Posterior cingulate gyrus (tissue), 11 donors: ENCODE data around the gene PERM1.

Source experiments
- DNase-seq, 10 donors: peaks; one replicate each; pipeline versions ENCODE4 v3.0.0 to v3.0.0-alpha.2; 2020 to 2021; ENCODE audit warnings: mixed read lengths in 3 of 10
- intact Hi-C: fragments of 100-400 bp; cut with DNase I; formaldehyde crosslinking; loops from one replicate; pipeline ENCODE4 v1.15.1; 2023

Gene PERM1

DNA sequence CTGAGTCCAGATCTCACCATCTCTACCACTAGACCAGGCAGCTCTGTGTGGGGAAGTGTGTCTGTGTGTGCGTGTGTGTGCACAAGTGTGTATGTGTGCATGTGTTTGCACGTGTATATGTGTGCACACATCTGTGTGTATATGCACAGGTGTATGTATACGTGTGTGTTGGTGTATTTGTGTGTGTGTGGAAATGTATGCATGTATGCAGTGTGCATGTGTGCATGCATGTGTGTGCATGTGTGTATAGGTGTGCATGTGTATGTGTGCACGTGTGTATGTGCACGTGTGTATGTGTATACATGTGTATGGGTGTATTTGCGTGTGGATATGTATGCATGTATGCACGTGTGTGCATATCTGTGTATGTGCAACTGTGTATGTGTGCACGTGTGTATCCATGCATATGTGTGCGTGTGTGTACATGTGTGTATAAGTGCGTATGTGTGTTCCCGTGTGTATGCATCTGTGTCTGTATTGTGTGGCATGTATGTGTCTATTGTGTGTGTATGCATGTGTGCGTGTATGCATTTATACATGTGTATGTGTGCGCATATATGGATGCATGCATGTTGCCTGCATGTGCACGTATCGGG is 12.5 kb downstream of the PERM1 start:
- DNase-seq, result no peak
- intact Hi-C loops, result no loop called here

DNA sequence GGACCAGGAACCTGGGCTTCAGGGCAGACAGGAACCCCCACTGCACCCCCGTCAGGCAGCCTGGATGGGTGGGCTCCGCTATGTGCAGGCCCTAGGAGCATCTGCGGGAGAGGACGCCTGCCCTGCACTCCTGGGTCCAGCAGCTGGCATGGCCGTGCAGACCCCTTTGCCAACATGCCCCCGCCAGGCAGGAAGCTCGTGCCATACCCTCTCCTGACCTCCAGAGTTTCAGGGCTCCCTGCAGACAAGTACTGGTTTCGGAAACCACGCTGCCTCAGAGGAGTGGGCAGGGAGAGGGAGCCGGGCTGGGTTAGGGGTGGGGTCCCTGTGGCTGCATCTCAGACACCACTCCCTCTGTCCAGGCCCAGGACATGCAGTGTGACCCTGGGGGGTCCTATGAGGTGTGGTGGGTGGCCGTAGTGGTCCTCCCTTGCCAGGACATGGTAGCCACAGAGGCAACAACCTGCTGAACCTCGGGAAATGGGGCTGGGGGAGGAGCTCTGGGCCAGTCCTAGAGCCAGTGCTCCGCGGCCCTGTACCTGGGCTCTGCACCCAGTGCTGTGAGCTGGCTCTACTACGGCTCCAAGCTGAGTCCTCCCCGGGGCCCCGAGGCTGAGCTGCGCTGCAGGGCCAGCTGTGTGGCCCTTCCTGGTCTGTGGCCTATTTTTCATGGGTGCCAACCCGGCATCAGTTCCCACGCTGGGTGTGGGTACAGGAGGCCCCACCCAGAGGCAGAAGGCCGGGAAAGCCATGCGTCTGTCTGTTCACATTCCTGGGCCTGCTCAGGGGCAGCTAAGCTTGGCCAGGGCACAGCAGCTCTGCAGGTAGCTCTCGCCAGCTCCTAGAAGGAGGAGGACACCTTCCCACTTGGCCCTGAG is 14.2 kb downstream of the PERM1 start:
- intact Hi-C loops, result no loop called here
- peak in 1 of 10 donors; percentile 79 for DNase-seq

DNA sequence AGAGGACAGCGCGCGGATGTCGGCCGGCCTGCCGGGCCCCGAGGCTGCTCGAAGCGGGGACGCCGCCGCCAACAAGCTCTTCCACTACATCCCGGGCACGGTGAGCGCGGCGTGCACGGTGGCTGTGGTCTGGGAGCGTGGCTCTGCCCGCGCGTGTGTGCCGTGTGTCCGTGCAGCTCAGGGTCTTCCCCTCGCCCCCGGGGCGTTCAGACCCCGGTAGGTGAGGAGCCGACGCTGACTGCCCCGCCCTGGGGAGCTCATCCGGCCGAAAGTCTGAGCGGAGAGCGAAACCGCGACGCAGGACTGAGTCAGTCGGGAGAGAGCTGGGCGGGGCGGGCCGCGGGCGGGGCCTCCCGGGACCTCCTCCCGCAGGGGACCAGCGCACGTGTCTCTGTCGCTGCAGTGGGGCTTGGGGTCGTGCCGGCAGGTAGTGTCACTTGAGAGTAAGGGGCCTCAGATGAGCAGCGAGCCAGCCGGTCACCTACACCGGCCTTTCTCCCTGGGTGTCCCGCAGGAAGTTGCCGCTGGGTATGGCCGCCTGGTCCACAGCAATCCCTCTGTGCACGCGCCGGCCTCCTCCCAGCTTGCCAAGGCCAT is 15.1 kb downstream of the PERM1 start:
- peak in 1 of 10 donors; percentile 20 for DNase-seq
- intact Hi-C loops, result no loop called here

DNA sequence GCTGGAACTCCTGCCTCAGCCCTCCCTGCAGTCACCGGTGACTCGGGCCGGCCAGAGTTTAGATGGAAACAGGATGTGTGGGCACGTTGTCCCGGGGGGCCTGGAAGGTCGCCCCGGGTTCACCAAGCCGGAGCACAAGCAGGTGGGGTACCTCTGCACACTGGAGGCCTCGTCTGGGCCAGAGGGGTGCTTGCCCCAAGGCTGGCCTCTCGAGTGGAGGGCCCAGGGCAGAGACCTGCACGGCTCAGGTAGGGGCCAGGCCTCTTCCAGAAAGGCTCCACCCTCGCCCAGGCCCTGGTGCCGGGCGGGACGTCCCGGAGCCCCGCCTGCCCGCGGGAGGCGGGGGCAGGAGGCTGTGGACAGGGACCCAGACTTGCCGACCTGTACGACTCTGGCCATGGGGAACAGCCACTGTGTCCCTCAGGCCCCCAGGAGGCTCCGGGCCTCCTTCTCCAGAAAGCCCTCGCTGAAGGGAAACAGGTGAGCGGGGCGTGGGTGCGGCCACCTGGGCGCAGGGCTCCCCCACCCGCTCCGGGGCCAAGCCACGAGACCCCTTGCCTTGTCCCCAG is 15.7 kb downstream of the PERM1 start, which contains the start of gene PLEKHN1:
Gene PLEKHN1, plus strand, starts transcription at position 348 of the 569 bp plus-strand sequence. Its CDS starts 50 bp downstream, at position 398.
- intact Hi-C loops, result no loop called here
- DNase-seq, result no peak

DNA sequence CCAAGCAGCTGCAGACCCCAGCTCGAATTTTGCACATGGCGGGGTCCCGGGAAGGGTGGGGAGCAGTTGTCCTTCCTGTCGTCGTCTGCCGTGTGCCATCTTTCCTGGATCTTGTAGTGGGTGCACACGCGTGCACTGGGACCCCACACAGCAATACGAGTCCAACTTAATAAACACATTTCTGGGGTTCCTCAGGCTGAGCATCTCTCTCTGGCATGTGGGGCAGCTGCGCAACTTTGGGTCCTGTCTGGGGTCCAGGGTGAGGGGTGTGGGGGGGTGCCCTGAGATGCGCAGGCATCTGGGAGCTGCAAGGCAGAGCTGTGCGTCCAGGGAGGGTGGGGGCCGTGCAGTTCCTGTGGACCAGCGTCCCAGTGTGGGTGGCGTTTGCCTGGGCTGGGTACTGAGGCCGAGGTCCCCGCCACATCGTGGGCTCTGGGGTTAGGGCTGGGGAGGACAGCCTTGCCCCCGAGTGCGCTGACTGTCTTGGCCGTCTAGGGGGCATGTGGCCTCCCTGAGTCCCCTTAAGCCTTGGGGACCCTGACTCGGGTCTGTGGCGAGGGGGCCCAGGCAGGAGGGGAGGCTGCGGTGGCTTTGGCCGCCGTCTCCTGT is 16.3 kb downstream of the PERM1 start:
- DNase-seq, result no peak
- intact Hi-C loops, result no loop called here

DNA sequence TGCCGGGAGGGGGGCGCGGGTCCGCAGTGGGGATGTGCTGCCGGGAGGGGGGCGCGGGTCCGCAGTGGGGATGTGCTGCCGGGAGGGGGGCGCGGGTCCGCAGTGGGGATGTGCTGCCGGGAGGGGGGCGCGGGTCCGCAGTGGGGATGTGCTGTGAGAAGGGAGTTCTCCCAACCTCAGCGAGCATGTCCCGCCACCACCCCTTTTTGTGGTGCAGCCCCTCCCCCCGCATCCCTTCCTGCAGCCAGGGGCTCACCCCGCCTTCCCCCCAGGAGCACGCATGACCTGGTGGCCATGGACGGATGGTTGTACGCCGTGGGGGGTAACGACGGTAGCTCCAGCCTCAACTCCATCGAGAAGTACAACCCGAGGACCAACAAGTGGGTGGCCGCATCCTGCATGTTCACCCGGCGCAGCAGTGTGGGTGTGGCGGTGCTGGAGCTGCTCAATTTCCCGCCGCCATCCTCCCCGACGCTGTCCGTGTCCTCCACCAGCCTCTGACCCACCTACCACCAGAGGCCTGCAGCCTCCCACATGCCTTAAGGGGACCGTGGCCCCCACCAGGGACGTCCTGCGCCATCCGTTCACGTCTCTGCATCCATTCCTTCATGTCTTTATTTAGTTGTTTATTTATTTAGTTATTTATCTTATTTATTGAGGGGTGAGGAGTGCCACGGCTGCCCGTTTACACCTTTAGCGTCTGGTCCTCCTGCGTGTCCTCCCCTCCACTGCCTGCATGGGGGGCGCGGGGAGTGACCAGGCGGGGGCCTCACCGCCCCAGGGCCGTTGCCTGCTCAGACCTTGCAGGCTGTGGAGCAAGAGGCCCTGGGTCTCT is 17.0 kb downstream of the PERM1 start:
- intact Hi-C loops, result no loop called here
- DNase-seq, result no peak

DNA sequence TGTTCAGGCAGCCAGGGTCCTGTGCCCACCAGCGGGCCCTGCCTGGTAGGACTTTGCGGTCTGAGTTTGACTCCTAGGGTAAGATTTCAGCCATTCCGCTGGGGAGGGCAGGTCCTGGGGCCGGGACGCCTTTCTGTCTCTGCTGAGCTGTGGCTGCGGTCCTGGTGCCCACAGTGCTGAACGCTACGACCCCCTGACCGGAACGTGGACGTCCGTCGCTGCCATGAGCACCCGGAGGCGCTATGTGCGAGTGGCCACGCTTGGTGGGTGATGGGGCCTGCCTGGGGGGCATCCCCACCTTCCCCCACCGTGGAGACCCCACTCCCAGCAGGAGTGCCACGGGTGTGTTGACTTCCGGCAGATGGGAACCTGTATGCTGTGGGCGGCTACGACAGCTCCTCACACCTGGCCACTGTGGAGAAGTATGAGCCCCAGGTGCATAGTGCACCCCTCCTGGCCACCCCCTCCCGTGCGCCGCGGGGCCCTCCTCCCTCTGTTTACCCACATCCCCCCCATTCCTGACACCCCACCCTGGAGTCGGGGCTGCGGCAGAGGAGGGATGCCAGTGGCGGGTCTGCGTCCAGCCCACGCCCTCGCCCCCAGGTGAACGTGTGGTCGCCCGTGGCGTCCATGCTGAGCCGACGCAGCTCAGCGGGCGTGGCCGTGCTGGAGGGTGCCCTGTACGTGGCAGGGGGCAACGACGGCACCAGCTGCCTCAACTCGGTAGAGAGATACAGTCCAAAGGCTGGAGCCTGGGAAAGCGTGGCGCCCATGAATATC is 18.0 kb downstream of the PERM1 start:
- DNase-seq, result no peak
- intact Hi-C loops, result no loop called here

DNA sequence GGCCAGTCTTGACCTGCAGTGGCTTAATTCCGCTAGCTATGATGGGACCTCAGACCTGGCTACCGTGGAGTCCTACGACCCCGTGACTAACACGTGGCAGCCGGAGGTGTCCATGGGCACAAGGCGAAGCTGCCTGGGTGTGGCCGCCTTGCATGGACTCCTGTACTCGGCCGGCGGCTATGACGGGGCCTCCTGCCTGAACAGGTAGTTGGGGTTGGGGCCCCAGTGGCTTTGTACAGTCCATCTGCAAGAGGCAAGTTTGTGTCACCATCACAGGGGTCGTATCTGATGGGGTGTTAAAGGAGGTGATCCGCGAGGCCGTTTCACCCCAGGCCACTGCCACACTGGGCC is 18.6 kb downstream of the PERM1 start:
- no peak for DNase-seq
- intact Hi-C loops, result no loop called here

DNA sequence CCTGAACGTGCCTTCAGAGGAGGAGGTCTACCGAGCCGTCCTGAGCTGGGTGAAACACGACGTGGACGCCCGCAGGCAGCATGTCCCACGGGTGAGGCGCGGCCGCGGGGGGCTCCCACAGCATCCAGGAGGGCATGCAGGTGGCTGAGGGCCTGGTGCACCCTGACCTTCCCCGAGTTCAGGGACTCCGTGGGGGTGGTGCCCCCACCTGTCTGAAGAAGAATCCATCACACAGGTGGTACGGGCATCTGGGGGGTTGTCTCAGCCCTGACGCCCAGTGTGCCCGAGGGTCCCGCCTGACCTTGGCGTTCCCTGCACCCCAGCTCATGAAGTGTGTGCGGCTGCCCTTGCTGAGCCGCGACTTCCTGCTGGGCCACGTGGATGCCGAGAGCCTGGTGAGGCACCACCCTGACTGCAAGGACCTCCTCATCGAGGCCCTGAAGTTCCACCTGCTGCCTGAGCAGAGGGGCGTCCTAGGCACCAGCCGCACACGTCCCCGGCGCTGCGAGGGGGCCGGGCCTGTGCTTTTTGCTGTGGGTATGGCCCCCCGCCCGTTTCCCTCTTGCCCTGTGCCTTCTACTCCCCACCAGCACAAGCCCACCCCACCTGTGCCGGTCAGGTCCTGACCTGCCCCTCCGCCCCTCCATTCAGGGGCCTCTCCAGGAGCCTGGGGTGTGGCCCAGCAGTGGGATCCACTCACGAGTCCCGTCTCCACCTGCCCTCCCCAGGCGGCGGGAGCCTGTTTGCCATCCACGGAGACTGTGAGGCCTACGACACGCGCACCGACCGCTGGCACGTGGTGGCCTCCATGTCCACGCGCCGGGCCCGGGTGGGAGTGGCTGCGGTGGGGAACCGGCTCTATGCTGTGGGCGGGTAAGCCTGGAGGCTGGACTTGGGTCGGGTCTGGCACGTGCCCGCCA is 19.3 kb downstream of the PERM1 start:
- intact Hi-C loops, result no loop called here

DNA sequence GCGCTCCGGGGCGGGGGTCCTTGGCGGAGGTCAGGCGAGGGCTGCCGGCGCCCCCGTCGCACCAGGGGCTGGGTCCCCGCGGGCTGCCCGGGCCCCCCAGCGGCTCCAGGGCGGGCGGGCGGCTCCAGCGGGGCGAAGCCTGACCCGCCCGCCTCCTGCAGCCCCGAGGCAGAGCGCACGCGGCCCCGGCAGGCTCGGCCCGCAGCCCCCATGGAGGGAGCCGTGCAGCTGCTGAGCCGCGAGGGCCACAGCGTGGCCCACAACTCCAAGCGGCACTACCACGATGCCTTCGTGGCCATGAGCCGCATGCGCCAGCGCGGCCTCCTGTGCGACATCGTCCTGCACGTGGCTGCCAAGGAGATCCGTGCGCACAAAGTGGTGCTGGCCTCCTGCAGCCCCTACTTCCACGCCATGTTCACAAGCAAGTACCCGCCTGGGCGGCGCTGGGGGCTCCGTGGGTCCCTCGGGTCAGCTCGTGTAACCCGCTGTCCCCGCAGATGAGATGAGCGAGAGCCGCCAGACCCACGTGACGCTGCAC is 20.7 kb downstream of the PERM1 start:
- no peak for DNase-seq
- intact Hi-C loops, result no loop called here

More for the DNA sequence above, 19.3 kb downstream of the PERM1 start:
- no peak for DNase-seq

DNA sequence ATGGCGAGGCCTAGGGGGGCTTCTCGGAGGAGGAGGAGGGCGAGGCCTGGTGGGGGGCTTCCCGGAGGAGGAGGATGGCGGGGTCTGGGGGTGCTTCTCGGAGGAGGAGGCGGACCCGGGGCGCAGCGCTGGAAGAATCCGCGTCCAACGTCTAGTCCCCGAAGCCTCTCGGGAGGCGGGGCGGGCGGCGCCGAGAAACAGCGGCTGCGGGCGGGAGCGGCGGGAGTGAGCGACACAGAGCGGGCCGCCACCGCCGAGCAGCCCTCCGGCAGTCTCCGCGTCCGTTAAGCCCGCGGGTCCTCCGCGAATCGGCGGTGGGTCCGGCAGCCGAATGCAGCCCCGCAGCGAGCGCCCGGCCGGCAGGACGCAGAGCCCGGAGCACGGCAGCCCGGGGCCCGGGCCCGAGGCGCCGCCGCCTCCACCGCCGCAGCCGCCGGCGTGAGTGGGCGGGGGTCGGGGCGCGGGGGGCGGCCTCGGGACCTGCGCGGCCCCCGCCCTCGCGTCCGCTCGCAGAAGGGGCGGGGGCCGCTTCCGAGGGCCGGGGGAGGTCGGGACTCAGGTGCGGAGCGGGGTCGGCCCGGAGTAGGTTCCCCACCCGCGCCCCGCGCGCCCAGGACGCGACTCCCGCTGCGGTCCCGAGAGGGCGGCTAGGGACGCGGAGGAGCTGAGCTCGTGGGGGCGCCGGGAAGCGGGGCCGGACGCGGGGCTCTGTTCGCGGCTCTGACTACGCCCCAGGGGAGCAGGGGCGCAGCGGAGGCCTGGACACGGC is 21.3 kb downstream of the PERM1 start, which contains the start of gene KLHL17:
Gene KLHL17, plus strand, starts transcription at position 222 of the 769 bp plus-strand sequence. Its CDS starts 110 bp downstream, at position 332.
- intact Hi-C loops, result no loop called here
- DNase-seq, result peak; percentile 58 to 96 (median 82)

DNA sequence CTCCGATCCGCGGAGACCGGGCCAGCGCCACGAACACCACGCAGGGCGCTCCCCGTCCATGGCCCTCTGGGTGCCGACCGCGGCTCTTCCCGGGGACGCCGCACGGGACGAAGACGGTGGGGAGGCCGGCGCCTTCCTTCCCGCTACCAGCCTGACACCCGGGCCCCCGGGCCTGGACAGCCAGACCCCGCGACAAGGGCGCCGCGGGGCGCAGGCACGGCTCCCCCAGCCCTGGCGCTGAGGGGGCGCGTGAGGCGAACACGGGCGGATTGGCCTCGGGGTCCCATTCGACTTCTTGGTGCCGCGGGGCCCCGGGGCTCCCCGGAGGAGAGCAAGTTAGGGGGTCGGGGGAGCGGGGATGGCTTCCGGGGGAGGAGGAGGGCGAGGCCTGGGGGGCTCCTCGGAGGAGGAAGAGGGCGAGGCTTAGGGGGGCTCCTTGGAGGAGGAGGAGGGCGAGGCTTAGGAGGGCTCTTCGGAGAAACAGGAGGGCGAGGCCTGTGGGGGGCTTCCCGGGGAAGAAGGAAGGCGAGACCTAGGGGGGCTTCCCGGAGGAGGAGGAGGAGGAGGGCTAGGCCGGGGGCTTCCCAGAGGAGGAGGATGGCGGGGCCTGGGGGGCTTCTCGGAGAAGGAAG is 22.0 kb downstream of the PERM1 start:
- intact Hi-C loops, result no loop called here
- DNase-seq, result no peak

DNA sequence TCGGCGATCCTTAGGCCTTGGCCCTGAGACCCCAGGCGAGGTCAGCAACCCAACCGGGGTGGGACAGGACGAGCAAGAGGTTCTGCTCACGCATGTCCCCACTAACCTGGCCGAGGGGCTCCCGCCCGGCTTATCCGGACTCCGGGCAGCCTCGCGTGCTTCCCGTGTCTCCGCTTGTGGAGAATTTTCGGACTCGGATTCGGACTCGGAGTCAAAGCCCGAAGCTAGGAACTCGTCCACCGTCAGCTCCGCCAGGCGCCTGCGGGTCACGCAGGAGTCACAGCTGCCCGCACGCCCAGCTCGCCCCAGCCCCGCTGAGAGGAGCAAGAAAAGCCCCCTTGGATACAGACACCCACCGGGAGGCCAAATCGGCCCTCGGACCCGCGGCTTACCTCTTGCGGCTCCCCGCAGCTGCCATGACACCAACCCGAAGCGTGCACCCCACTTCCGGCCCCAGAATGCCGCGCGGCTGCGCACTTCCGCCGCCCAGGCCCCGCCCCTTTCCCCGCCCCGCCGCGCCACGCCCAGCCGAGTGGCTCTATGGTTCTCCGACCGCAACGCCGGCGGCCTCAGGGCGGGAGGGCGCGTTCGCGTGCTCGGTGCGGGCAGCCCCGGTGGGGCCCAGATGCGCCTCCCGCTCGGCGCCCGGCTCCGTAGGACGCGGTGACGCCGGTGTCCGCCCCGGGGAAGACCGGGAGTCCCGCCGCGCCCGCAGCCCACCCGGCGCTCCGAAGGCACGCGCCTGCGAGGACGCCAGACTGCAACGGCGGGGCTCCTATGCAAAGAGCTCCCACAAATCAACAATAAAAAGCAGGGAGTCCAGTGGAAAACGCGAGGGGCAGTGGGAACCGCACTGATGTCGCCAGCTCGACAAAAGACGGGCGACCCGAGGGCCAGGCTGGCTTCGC is 22.8 kb downstream of the PERM1 start, which contains the start of gene NOC2L:
Gene NOC2L, minus strand, starts transcription at position 434 of the 908 bp plus-strand sequence. Its CDS starts 16 bp downstream, at position 418.
- intact Hi-C loops, result no loop called here

DNA sequence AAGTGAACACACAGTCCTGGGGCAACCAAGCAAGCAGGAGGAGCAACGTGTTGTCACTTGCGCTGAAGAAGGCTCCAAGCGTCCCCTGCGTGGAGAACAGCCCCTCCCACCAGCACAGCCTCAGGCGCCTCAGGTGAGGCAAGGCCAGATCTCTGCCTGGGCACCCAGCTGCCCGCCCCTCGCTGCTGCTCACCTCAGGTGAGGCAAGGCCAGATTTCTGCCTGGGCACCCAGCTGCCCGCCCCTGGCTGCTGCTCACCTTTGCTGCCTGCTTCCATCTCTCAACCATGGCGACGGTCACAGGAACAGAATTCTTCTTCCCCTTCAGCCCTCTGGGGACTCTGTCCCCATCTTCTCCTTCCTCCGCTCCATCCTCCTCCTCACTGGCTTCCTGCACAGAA is 25.3 kb downstream of the PERM1 start:
- intact Hi-C loops, result no loop called here
- DNase-seq, result no peak

More for the DNA sequence above, 22.8 kb downstream of the PERM1 start, which contains the start of gene NOC2L:
- DNase-seq, result peak; percentile 90 to 99 (median 96)

DNA sequence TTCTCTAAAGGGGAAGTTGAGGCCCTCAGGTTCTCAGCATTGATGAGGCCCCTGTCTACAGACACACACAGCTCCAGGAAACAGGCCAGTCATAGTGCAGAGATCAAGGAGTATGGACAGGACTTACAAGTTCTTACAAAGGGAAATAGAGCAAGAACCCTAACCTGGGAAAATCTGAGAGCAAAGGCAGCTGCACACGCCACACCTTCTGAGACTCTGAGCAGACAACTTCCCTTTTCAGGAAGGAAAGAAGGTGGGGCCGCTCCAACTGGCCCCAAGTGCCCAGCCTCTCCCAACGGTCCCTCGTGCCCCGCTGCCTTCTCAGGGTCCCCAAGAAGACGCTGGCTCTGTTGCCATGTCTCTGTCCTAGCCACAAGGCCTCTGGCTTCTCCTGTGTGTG is 26.4 kb downstream of the PERM1 start:
- DNase-seq, result no peak
- intact Hi-C loops, result no loop called here
